ENCODE data around the gene CBLB.
"Not testable (repeated sequence)": the region's sequence is repeated elsewhere in the genome, so short reads cannot be mapped to it uniquely, and the experiment has no call there.

CBLB gene

GRCh38 chr3:105815331-105815730, 53.5 kb downstream of the CBLB start:
- not testable (repeated sequence) for FAIRE-seq

DNA sequence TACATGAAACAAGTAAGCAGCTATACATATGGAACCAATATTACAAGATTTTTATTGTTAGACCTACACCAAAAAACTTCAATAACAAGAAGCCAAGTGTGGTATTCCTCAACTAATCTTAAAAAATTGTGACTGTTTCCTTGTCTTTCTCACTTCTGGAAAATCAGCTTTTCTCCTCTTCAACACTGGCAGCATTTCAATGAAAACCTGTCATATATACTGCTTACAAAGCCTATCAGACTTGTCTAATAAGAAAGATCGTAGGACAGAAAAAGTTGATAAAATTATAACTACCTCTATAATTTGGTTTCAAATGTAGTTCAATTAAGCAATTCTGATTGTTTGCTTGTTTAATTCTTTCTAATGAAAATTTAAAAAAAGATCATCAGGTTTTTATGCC, 55.1 kb downstream of the CBLB start:
- FAIRE-seq, result peak; percentile 38

DNA sequence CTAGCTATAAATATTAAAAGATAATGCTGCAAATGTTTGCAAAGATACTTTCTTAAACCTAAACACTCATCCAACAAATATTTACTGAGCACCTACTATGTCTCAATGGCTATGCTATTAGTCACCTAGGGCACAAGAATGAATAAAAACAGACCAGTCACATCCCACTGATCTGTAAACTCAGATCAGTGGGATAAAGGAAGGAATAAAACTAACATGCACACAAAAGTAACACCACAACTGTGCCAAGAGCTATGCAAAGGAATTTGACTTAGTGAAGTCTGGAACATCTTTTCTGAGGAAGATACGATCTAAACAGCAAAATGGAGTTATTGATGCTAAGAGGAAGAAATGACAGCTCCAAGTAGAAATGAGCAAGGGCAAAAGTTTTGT, 56.6 kb downstream of the CBLB start:
- no peak for FAIRE-seq

GRCh38 chr3:105811518-105812193, 57.2 kb downstream of the CBLB start:
- no peak for FAIRE-seq

DNA sequence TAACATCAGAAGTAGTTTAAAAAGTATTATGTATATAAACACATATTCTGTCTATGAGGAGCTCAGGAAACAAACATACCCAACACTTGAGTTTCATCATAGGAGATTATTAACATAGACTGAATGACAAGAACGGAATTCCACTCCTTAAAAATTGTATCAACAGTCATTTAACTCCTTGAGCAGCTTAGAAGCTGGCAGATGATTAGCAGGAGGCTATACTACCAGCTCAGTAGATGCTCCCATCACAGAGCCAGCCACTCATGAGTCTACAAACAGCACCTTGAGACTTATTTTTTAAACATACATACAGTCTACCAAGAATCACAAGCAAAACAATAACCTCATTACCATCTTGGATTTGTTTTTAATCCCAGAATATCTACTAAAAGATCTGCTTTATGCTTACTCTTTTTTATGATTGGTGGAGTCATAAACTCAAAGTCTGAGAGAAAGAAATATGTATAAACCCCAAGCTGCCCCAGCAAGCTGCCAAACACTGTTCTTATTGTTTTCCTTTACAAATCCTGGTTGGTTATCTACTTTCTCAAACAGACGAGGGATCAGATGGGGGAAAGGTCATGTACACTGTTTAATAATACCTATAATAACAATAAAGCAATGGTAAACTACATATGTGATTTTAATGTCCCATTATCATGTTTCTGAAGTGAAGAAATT, 59.5 kb downstream of the CBLB start:
- FAIRE-seq, result no peak

DNA sequence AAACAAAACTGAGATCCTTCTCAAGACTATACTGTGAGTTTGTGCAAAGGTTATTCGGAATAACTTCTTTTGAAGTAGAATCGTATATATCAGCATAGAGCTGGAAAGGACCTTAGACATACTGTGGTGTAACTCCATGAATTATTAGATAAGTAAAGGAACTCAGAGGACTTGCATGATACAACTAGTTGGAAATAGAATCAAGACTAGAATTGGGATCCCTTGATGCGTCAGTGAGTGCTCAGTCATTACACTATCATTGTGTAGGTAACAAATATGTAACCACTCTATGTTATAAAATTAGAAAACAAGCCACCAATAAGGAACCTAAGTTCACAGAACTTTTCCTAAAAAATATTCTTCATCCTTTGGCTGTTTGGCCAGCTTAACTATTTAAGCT, 61.1 kb downstream of the CBLB start:
- FAIRE-seq, result no peak

GRCh38 chr3:105807146-105807545, 61.7 kb downstream of the CBLB start:
- no peak for FAIRE-seq

DNA sequence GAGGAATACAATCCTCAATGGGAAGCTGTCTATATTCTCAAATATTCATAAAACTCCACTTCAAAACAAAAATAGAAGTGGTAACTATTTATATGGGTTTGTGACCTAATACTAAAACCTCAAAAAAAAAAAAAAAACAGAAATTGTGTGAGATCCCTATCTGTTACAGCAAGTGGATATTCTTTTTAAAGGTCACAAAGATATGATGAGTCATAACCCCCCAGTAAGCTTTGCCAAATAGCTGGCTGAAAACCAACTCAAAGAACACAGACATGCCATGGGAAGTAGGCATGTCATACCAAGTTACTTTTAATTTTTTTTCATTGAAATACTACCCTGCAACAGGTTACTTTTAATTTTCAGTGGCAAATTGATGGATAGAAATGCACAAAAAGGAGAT, 62.5 kb downstream of the CBLB start:
- FAIRE-seq, result no peak

- FAIRE-seq, result no peak
Observed at GRCh38 chr3:105805404-105805803, 63.4 kb downstream of the CBLB start.

DNA sequence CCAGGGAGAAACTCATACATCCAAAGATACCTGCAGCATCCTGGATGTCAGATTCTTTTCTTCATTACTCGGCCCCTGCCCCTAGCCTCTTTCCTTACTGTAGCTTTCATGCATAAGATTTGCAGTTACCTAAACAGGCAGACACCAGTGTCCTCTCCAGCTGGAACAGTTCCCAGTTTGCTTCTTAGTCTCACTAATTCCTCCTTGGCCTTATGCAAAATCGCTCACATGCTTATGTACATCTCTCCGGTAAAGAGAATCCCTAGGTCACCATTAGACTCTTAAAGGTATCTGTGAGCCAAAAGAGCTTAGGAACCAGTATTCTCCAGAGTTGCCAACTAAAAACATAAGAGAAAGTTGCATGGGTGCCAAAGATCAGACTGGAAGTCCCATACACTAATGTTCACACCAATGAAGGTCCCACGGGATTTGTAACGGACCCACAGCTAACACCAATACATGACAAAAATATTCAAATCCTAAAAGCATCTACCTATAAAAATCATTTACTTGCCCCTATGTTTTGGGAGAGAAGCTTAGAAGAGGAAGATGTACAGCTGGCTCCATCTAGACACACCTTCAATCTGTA, 66.6 kb downstream of the CBLB start:
- FAIRE-seq, result no peak

GRCh38 chr3:105801397-105801796, 67.4 kb downstream of the CBLB start:
- FAIRE-seq, result no peak

GRCh38 chr3:105800320-105800719, 68.5 kb downstream of the CBLB start:
- FAIRE-seq, result no peak

DNA sequence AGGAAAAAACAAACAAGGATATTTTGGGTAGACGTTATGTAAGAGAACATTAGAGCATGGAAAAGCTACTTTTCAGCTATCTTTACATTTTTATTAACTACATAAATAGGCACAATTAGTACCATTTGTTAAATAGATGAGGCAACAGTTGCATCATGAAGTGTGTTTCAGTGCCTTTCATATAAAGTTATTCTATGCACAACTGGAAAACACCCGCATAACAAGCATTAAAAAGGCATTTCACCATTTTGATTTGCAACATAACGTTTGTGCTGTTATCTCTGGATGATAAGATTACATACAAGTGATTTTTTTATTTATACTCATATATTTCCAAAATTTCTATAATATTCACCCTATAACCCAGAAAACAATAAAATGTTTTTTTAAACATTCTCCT, 69.5 kb downstream of the CBLB start:
- FAIRE-seq, result no peak

DNA sequence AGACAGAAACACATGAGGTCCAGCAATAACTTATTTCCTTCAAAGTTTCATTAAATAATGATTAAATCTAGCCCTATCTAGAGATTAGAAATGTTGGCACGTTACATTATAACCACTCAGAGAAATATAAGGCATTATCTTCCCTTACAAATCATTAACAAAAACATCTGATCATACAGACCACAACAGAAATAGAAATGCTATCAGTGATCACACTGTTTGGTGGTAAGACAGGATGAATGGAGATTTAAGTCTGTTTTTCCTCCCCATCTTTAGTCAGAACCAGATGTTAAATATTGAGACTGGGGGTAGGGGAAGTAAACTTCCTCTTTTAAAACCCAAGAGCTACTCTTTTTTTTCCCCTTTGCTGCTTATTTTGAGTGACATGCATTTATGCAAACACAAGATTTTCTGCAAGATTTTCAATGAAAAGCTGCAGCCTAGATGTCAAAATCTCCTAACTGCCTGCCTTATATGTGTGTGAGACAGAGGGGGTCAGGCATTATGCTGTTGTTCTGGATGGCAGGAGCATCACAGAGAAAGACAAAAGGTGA, 70.4 kb downstream of the CBLB start:
- FAIRE-seq, result no peak

DNA sequence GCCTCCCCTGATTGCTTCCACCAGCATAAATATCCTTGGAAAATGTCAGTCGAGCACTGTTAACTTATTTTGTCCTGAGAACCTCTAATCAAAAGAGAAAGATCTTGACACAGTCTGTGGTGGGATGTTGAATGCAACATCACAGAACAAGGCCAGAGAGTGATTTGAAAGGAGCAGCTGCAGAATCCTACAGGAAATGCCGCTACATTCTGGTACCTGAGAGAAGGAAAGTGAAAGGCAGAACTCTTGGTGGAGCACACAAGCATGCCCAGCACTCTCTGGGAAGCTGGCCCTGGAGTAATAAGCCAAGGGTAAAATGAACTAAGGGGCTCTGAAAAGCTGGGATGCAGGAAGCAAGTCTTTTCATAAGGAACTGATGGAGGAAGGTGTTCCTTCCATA, 75.8 kb downstream of the CBLB start:
- no peak for FAIRE-seq

- FAIRE-seq, result no peak
Observed at GRCh38 chr3:105791919-105792786, 76.7 kb downstream of the CBLB start.

DNA sequence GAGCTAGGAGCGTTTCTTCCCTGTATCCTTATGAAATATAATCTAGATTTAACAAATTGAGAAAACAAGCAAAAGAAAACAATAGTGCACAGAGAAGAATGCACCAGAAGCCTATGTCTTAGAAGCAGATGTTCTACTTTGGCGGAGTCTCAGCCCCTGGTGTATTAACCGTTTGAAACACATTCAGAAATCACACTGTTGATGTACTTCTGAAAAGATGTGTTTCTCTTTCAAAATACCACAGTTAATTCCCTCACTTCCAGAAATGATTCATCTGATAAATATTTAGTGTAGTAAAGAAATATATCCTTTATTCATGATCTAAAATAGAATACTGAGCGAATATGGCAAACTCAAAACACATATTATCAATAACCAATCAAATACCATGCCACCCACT, 77.7 kb downstream of the CBLB start:
- FAIRE-seq, result no peak

GRCh38 chr3:105790534-105790933, 78.3 kb downstream of the CBLB start:
- no peak for FAIRE-seq

- FAIRE-seq, result no peak
Observed at GRCh38 chr3:105788593-105788992, 80.2 kb downstream of the CBLB start.

DNA sequence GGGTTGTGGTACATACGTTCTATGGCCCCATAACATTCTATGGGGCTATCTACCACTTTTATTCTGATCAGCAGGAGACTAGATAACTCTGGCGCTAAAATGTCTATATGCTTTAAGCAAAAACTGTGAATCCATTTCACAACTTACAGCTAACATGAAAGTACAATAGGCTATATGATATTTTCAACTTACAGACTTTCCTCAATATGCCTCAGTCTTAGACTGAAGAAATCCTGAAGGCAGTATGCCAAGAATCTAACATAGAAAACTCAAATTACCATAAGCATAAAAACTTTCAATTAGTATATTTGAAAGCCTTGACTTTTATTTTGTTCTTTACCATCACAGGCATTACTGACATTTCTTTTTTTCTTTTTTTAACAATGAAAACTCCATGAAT, 81.4 kb downstream of the CBLB start:
- FAIRE-seq, result no peak

GRCh38 chr3:105786990-105787389, 81.8 kb downstream of the CBLB start:
- no peak for FAIRE-seq

DNA sequence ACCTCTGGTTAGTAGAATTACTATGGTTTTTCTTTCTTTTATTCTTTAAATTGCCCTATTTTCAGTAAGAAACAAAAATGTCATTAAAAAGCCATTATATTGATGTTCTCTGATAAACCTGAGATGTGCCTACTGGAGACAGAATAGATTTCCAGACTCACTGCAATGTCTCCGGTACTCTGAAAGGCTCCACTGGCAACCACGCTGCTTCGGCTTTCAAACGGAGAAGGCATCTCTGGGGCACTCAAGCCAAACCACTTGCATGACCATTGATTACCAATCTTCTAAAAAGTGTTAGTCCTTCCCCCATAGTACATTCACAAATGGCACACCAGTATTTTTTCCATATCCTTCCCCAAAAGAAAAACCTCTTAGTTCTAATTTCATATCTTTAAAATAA, 82.6 kb downstream of the CBLB start:
- FAIRE-seq, result no peak

- no peak for FAIRE-seq
Observed at GRCh38 chr3:105785803-105786202, 83.0 kb downstream of the CBLB start.

Data from colon (tissue), 2 donors.